ENCODE measurements around the gene STARD10.

DNA sequence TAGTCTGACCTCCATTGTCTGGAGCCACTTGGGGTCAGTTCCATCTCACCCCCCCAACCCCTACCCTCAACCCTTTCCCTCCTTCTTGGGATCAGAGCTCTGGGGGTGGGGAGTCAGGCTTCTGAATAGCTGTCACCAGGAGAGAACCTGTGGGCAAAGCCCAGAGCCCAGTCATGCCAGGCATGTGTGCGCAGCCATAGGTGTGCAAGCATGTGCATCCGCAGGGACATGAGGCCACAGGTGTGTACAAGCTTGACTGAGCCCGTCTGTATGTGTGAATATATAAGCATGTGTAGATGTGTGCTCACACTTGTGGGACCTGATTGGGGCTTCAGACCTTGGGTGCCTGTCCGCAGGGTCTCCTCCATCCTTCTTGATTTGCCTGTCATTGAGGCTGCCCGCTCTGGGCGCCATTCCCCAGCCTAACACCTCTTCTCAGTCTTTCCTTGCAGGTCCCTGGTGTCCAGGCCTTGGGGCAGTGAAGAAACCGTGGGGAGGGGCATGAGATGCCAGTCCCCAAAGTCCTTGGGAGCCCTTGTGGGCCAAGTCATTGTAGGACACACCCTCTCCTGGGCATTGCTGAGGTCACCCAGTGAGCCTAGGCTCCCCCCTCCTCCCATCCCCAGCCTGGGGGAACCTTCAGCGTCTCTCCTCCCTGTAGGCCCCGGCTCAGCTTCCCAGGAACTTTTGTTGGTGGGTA lies 29.4 kb upstream of the STARD10 start:
- TF ChIP-seq, protein P1, sequence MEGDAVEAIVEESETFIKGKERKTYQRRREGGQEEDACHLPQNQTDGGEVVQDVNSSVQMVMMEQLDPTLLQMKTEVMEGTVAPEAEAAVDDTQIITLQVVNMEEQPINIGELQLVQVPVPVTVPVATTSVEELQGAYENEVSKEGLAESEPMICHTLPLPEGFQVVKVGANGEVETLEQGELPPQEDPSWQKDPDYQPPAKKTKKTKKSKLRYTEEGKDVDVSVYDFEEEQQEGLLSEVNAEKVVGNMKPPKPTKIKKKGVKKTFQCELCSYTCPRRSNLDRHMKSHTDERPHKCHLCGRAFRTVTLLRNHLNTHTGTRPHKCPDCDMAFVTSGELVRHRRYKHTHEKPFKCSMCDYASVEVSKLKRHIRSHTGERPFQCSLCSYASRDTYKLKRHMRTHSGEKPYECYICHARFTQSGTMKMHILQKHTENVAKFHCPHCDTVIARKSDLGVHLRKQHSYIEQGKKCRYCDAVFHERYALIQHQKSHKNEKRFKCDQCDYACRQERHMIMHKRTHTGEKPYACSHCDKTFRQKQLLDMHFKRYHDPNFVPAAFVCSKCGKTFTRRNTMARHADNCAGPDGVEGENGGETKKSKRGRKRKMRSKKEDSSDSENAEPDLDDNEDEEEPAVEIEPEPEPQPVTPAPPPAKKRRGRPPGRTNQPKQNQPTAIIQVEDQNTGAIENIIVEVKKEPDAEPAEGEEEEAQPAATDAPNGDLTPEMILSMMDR (IDR thresholded peaks at IDR 0.05) = no peak
- TF ChIP-seq POLR2A (IDR thresholded peaks at IDR 0.05) = no peak

Data from testis (tissue), 2 donors.